Karpas-422 (cell line): ENCODE measurements around the gene UBE3D. TPM values are rescaled to one million over a fixed set of nuclear protein-coding genes. Genes with fewer than 3 reads are reported as not detected.
A peak's percentile ranks its signal among the peaks of the same experiment; 100 is the strongest.

Source experiments
- DNase-seq: peaks from one replicate; pipeline ENCODE4 v3.0.0-alpha.2; 2015
- H2AFZ ChIP-seq: fragments of 200-600 bp; sonication (generic); 2 replicates; pipeline ENCODE4 v1.6.1; 2014; ENCODE audit warnings: antibody characterized with exemption, low read length, mixed read lengths
- H3K27ac ChIP-seq: fragments of 200-600 bp; sonication (generic); 2 replicates; pipeline ENCODE4 v1.5.1; 2014; ENCODE audit warnings: mild to moderate bottlenecking, low read length, moderate library complexity
- H3K27me3 ChIP-seq: fragments of 200-600 bp; sonication (generic); 2 replicates; pipeline ENCODE4 v1.6.1; 2014; ENCODE audit warnings: low read length, mixed read lengths
- H3K36me3 ChIP-seq: fragments of 200-600 bp; sonication (generic); 2 replicates; pipeline ENCODE4 v1.6.1; 2014; ENCODE audit warnings: low read length, mixed read lengths; ENCODE audit not compliant: insufficient read depth
- H3K4me1 ChIP-seq: fragments of 200-600 bp; sonication (generic); 2 replicates; pipeline ENCODE4 v1.6.1; 2014; ENCODE audit warnings: mild to moderate bottlenecking, low read length, mixed read lengths
- H3K4me2 ChIP-seq: fragments of 200-600 bp; sonication (generic); 2 replicates; pipeline ENCODE4 v1.6.1; 2014; ENCODE audit warnings: low read length, low read depth, mild to moderate bottlenecking; ENCODE audit not compliant: poor library complexity, severe bottlenecking
- H3K4me3 ChIP-seq: fragments of 200-600 bp; sonication (generic); 2 replicates; pipeline ENCODE4 v1.5.1; 2014; ENCODE audit warnings: mild to moderate bottlenecking, antibody characterized with exemption, low read length, mixed read lengths
- H3K79me2 ChIP-seq: fragments of 200-600 bp; sonication (generic); 2 replicates; pipeline ENCODE4 v1.6.1; 2014; ENCODE audit warnings: mild to moderate bottlenecking, low read length, mixed read lengths
- H3K9ac ChIP-seq: fragments of 200-600 bp; sonication (generic); 2 replicates; pipeline ENCODE4 v1.6.0; 2014; ENCODE audit warnings: low read length
- H3K9me2 ChIP-seq: fragments of 200-600 bp; sonication (generic), shearing (Covaris generic); replicated peaks from 2 replicates; pipeline ENCODE4 v1.6.0; 2014; ENCODE audit warnings: mild to moderate bottlenecking, low read length, moderate library complexity; ENCODE audit not compliant: insufficient read depth
- H3K9me3 ChIP-seq: fragments of 300-700, 200-600 bp; sonication (generic); 2 replicates; pipeline ENCODE4 v1.6.1; 2014; ENCODE audit warnings: low read length, mixed read lengths
- H4K20me1 ChIP-seq: fragments of 200-600 bp; sonication (generic); 2 replicates; pipeline ENCODE4 v1.6.1; 2014; ENCODE audit warnings: mild to moderate bottlenecking, antibody characterized with exemption, low read length, low read depth; ENCODE audit not compliant: insufficient read depth
- total RNA-seq: library from RNA; depleted of rRNA; stranded (reverse); fragments of >200 nt; shearing (Covaris generic); gene quantifications from 2 replicates; pipeline ENCODE4 v1.2.3, GENCODE V29; 2014; ENCODE audit warnings: low replicate concordance

UBE3D gene
- total RNA-seq, 1 experiment from 2014 or later, result 25.1 TPM

DNA sequence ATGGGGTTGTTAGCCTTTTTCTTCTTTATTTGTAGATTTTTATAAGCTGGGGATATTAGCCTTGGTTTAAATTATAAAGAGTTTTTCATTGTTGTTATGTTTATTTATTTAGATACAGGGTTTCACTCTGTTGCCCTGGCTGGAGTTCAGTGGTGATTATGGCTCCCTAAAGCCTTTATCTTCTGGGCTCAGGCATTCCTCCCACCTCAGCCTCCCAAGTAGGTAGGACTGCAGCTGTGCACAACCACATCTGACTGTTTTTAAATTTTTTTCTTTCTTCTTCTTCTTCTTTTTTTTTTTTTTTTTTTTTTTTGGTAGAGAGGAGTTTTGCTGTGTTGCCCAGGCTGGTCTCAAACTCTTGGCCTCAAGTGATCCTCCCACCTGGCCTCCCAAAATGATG, 80.9 kb downstream of the UBE3D start:
- Histone ChIP-seq H3K9ac (no peak overlapping the region), H3K9me2 (no peaks in the 10 kb centered on the region), H3K27ac (no peak overlapping the region), H3K27me3 (no peaks in the 10 kb centered on the region), H3K4me3 (no peak overlapping the region), H3K79me2 (0 out of 2 replicates have a peak, but pooled peaks cover 2% of the 10 kb centered on the region), H3K4me2 (no peak overlapping the region), H2AFZ (no peak overlapping the region), H3K36me3 (no peaks in the 10 kb centered on the region), H4K20me1 (no peaks in the 10 kb centered on the region), H3K4me1 (peaks cover 5% of the 10 kb centered on the region; the same call in 1 of the 2 replicates), H3K9me3 (no peaks in the 10 kb centered on the region)
- no peak for DNase-seq

DNA sequence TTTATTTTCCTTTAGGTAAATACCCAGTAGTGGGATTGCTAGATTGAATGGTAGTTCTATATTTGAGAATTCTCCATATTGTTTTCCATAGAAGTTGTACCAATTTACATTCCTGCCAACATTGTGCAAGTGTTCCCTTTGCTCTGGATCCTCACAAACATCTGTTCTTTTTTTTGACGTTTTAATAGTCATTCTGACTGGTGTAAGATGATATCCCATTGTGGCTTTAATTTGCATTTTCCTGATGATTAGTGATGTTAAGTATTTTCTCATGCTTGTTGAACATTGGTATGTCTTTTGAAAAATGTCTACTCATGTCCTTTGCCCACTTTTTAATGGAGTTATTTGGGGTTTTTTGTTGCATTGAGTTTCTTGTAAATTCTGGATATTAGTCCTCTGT, 85.6 kb downstream of the UBE3D start:
- Histone ChIP-seq H3K36me3 (no peaks in the 10 kb centered on the region), H3K4me2 (no peak overlapping the region), H3K9me3 (no peaks in the 10 kb centered on the region), H3K9me2 (no peaks in the 10 kb centered on the region), H3K9ac (no peak overlapping the region), H3K4me3 (no peak overlapping the region), H4K20me1 (no peaks in the 10 kb centered on the region), H3K27me3 (no peaks in the 10 kb centered on the region), H3K27ac (no peak overlapping the region), H2AFZ (no peak overlapping the region), H3K79me2 (no peaks in the 10 kb centered on the region), H3K4me1 (peaks cover 13% of the 10 kb centered on the region; the same call in 1 of the 2 replicates)
- DNase-seq, result no peak

DNA sequence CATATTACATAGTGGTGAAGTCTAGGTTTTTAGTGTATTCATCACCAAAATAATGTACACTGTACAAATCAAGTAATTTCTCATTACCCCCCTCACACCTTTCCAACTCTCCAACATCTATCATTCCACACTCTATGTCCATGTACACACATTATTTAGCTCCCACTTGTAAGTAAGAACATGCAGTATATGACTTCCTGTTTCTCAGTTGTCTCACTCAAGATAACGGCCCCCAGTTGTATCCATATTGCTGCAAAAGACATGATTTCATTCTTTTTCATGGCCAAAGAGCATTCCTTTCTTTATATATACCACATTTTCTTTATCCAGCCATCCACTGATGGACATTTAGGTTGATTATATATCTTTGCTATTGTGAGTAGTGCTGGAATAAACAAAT, 86.0 kb downstream of the UBE3D start:
- DNase-seq, result no peak
- Histone ChIP-seq H3K27me3 (no peaks in the 10 kb centered on the region), H3K27ac (no peak overlapping the region), H3K9me3 (no peaks in the 10 kb centered on the region), H3K9ac (no peak overlapping the region), H4K20me1 (no peaks in the 10 kb centered on the region), H3K79me2 (no peaks in the 10 kb centered on the region), H3K9me2 (no peaks in the 10 kb centered on the region), H3K36me3 (no peaks in the 10 kb centered on the region), H2AFZ (no peak overlapping the region), H3K4me2 (no peak overlapping the region), H3K4me3 (no peak overlapping the region), H3K4me1 (peaks cover 13% of the 10 kb centered on the region; the same call in 1 of the 2 replicates)

DNA sequence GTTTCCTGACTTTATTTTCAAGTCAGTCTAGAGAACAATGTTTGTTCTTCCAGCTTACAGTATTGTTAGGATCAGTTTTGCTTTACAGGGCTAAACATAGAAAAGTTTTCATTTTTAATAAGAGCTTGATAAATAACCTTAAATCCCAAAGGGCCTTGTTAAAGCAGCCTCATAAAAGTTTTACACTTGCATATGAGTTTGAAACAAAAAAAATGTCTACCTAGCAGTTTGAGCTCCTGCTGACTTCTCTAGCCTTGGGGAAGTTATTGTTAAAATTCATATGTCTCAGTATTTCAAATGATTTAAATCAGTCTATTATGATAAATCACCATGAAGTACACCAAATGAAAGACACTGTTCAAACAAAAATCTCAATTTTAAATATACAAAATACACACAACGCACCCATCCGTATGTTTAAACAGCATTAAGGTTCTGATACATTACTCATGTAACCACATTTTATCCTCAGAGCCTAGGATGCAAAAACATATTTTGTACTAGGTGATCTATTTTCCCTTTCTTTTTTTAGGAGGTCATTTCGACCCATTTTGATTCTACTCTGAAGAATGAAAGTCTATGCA, 87.2 kb downstream of the UBE3D start:
- no peaks in the 10 kb centered on the region for H3K9me2 ChIP-seq
- no peak for DNase-seq
- peaks cover 4% of the 10 kb centered on the region for H3K79me2 ChIP-seq
- no peaks in the 10 kb centered on the region for H3K36me3 ChIP-seq
- no peaks in the 10 kb centered on the region for H4K20me1 ChIP-seq
- no peaks in the 10 kb centered on the region for H3K27me3 ChIP-seq
- no peak overlapping the region for H3K4me2 ChIP-seq
- H3K9ac ChIP-seq, result no peak overlapping the region
- no peak overlapping the region for H3K27ac ChIP-seq
- no peak overlapping the region for H3K4me3 ChIP-seq
- H2AFZ ChIP-seq, result no peak overlapping the region
- H3K4me1 ChIP-seq, result peaks cover 13% of the 10 kb centered on the region; the same call in 1 of the 2 replicates
- no peaks in the 10 kb centered on the region for H3K9me3 ChIP-seq

DNA sequence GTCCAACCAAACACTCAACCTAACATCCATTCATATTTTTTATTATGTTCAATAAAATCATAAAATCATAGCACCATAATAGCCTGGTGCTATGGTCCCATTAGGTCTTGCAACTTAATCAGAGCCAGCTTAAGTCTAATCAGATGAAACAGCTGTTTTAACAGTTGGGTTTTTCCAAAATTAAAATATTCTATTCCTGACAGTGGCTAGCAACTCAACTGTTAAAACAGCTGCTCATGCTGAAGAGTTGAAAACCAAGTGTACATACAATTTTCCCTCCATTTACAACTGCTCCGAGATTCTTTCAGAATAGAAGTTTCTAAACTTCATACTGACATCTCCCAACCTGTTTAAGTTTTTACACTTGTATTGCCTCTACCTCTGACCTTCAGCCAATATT, 89.5 kb downstream of the UBE3D start:
- H3K27ac ChIP-seq, result no peak overlapping the region
- H3K9me3 ChIP-seq, result no peaks in the 10 kb centered on the region
- H4K20me1 ChIP-seq, result no peaks in the 10 kb centered on the region
- H3K4me1 ChIP-seq, result peaks cover 15% of the 10 kb centered on the region
- H3K9me2 ChIP-seq, result no peaks in the 10 kb centered on the region
- no peak for DNase-seq
- peaks cover 10% of the 10 kb centered on the region for H3K79me2 ChIP-seq
- no peak overlapping the region for H3K4me2 ChIP-seq
- no peaks in the 10 kb centered on the region for H3K36me3 ChIP-seq
- no peaks in the 10 kb centered on the region for H3K27me3 ChIP-seq
- no peak overlapping the region for H3K4me3 ChIP-seq
- no peak overlapping the region for H2AFZ ChIP-seq
- no peak overlapping the region for H3K9ac ChIP-seq

DNA sequence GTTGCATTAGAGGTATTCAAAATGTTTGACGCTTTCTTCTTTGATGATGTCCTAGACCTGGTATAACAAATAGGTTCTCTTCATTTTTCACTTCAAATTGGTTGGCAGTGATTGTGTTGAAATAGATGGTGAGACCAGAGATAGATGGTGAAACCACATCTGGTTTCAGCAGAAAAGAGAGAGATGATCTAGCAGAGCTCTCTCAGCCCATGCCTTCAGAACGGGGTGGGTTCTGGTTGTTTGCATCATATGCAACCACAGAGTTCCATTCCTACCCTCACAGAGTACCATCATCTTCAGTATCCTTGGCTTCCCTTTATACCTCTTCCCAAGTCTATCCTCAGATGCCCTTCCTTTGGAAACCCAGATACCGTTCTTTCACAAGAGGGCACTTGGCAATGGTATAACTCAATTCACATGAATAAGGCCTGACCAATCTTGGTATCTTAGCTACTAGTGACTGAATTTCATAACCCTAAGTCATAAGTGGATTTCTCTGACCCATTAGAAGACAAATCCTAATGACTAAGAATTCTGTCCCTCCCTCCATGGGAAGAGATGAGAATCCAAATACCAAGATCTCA, 93.7 kb downstream of the UBE3D start:
- Histone ChIP-seq H3K27me3 (no peaks in the 10 kb centered on the region), H2AFZ (no peak overlapping the region), H3K79me2 (peaks cover 18% of the 10 kb centered on the region), H3K4me2 (no peak overlapping the region), H4K20me1 (no peaks in the 10 kb centered on the region), H3K4me1 (peaks cover 25% of the 10 kb centered on the region), H3K9me3 (no peaks in the 10 kb centered on the region), H3K27ac (no peak overlapping the region), H3K9me2 (no peaks in the 10 kb centered on the region), H3K9ac (no peak overlapping the region), H3K36me3 (no peaks in the 10 kb centered on the region), H3K4me3 (no peak overlapping the region)
- DNase-seq, result no peak

DNA sequence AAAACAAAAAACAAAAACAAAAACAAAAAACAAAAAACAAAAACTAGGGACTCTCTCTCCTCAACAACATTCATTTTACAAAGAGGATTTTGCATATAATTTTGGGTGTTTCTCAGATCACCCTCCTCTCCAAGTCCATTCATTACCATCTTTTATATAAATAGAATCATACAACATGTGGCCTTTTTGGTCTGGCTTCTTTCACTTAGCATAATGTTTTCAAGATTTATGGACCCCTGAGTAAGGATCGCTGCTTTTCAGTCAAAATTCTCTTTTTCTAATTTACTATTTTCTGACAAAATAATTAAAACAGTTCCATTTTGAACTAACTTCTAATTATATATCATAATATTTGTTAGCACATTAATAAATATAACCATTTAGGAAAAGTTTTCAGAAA, 94.8 kb downstream of the UBE3D start:
- H3K4me1 ChIP-seq, result peaks cover 21% of the 10 kb centered on the region
- no peak overlapping the region for H3K4me2 ChIP-seq
- H3K9me2 ChIP-seq, result no peaks in the 10 kb centered on the region
- no peak overlapping the region for H3K4me3 ChIP-seq
- H3K79me2 ChIP-seq, result peaks cover 18% of the 10 kb centered on the region
- no peak overlapping the region for H3K27ac ChIP-seq
- no peak overlapping the region for H2AFZ ChIP-seq
- H3K27me3 ChIP-seq, result no peaks in the 10 kb centered on the region
- H3K9ac ChIP-seq, result no peak overlapping the region
- DNase-seq, result no peak
- H4K20me1 ChIP-seq, result no peaks in the 10 kb centered on the region
- no peaks in the 10 kb centered on the region for H3K9me3 ChIP-seq
- no peaks in the 10 kb centered on the region for H3K36me3 ChIP-seq

DNA sequence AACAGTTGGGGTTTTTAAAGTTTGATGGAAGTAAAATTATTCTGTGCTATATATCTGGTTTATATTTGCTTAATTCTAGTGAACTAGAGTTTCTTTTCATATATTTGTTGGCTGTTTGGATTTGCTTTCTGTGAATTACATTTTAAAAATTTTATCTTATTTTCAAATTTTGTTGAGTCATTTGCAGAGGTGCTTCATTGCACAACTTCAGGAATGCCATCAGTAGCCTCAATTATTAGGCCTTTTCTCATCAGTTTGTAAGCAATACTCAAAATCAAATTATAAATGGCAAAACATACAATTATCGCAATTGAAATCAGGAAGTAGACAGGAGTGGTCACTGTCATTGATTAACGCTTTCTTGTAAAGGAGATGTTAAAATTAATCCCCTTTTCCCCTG, 96.9 kb downstream of the UBE3D start:
- H3K27me3 ChIP-seq, result no peaks in the 10 kb centered on the region
- H3K79me2 ChIP-seq, result peaks cover 22% of the 10 kb centered on the region
- H4K20me1 ChIP-seq, result no peaks in the 10 kb centered on the region
- H3K27ac ChIP-seq, result peak overlapping the region; percentile 36; the same call in 1 of the 2 replicates
- no peaks in the 10 kb centered on the region for H3K9me2 ChIP-seq
- no peak for DNase-seq
- no peaks in the 10 kb centered on the region for H3K36me3 ChIP-seq
- H3K9ac ChIP-seq, result no peak overlapping the region
- H3K9me3 ChIP-seq, result no peaks in the 10 kb centered on the region
- H3K4me2 ChIP-seq, result no peak overlapping the region
- no peak overlapping the region for H2AFZ ChIP-seq
- no peak overlapping the region for H3K4me3 ChIP-seq
- peaks cover 18% of the 10 kb centered on the region for H3K4me1 ChIP-seq
